DMS79 treated with DMSO at 0.1 percent for 48 hours (cell line): ENCODE data around the gene EBLN1.
A peak's percentile ranks its signal among the peaks of the same experiment; 100 is the strongest.

Experiments
- DNase-seq: peaks from one replicate; lab custom pipeline; 2025; lab: John Stamatoyannopoulos, UW

EBLN1 gene

DNA sequence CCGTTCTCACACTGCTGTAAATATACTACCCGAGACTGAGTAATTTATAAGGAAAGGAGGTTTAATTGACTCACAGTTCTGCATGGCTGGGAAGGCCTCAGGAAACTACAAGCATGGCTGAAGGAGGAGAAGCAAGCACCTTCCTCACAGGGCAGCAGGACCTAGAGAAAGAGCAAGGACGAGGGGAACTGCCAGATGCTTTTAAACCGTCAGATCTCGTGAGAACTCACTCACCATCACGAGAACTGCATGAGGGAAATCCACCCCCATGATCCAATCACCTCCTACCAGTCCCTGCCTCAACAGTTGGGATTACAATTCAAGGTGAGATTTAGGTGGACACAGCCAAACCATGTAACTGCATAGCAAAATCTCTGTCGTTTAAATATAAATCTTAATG is at the start of gene EBLN1:
TSS of gene EBLN1 (minus strand) at position 174 of the 400 bp plus-strand sequence. CDS start 8,032 bp downstream, outside the sequence.
- no peak for DNase-seq

DNA sequence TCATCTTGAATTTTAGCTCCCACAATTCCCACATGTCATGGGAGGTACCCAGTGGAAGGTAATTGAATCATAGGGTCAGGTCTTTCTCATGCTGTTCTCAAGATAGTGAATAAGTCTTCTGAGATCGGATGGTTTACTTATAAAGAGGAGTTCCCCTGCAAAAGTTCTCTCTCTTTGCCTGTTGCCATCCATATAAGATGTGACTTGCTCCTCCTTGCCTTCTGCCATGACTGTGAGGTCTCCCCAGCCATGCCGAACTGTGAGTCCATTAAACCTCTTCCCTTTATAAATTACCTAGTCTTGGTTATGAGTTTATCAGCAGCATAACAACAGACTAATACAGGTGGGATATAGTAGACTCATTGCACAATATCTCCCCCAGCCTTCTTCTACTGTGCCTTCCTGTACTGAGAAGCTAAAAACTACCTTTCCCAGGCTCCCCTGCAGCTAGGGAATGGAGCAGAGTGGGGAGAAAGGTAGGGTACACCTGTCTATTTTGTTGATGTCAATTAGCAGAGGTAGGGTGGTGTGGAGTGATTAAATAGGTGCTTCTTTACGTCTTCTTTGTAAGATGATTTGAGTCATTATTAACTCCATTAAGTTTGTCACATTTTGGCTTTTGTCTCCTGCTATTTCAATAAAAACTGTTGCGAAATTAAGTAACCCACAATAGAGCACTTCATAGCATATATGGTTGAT is 48.2 kb upstream of the EBLN1 start:
- no peak for DNase-seq

DNA sequence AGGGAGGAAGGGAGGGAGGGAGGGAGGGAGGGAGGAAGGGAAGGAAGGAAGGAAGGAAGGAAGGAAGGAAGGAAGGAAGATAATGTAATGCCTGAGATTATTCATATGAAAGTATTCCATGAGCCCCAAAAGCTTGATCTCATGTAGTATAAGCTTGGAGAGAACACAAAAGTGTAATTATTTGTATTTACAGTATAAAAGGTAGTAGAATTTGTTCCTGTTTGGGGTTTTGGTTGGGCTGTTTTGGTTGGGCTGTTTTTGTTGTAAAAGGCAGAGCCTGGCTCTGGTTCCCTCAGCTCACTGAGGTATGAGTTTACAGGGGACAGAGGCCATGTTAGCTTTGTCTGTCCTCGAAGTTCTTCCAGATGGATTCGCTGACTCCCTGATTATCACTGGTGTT is 45.3 kb upstream of the EBLN1 start:
- DNase-seq: no peak

DNA sequence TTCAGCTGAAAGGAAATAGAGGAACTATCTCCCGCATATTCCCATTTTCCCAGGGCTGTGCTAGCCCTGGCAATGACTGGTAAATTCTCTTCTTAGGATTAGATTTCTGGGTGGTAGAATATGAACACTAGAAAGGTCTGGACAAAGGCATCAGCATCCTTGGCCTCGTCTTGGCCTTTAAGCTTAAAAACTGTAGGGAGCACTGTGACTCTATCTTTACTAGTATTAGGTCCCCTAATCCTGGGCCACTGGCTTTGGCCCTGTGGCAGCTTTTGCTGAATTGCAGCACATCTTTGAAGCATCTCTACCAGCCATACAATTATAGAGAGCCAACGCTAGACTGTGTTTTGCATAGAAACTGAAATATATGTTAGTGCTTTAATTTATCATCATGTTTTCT is 41.5 kb upstream of the EBLN1 start:
- no peak for DNase-seq

DNA sequence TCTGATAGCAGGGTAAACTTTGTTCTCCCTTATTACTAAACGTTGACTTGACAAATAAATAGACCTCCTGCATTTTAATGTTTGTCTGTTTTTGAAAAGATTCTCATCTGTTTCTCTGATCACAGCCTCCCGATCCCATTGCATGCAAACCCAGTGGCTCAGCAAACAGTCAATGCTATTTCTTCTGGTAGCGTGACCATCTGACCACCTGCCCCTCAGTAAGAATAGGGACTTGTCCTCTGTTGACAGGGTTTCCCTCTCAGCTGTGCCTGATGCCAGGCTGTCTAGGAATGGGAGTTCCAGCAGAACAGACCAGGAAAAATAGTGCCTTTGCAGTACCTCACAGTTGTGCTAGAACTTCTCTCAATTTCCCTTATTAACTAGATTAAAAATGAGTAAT is 40.7 kb upstream of the EBLN1 start:
- DNase-seq: no peak

DNA sequence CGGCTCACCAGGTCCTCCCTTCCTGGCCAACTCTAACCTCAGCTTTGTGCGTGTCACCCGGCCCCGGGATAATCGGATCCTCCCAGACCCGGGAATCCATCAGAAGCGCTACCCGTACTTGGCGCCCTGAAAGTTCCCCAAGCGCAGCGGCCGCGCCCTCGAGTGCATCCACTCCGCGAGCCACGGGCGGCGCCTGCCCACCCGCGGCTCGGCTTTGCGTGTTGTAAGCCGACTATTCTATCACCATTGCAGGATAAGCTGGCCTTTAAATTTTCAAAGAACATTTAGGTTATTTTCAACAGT is 35.7 kb upstream of the EBLN1 start:
- no peak for DNase-seq

DNA sequence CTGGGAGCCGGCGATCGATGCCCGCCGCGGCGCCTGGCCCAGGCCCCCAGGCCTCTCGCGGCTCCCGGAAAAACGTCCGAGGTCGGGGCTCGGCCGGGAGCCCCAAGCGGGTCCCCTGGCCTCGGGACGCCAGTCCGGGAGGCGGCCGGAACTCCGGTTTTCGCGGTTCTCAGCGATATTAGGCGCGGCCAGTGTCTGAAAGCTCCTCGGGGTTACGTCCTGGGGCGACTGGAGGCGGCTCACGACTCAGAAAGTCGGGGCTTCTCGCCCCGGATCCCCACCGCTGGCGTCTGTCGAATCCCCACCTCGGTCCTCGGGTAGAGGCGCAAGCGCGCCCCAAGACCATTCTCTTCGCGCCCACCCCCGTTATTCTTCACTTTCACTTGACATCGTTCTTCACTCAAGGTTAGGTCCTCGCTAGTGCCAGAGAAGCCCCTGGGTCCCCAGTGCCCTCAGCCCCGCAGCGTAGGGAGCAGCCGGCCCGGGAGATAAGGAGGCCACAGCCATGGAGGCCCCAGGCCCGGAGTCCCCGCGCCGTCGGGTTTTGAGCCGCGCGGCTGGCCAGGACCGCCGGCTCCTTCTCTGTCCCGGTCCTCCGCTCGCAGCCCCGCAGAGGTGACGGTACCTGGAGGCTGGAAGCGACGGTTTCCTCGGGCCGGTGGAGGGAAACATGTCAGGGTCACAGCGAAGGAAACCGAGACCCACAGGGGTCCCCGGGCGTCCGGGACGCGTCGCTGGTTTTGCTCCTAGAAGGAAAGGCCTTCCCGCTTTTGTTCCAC is 35.2 kb upstream of the EBLN1 start:
- no peak for DNase-seq

DNA sequence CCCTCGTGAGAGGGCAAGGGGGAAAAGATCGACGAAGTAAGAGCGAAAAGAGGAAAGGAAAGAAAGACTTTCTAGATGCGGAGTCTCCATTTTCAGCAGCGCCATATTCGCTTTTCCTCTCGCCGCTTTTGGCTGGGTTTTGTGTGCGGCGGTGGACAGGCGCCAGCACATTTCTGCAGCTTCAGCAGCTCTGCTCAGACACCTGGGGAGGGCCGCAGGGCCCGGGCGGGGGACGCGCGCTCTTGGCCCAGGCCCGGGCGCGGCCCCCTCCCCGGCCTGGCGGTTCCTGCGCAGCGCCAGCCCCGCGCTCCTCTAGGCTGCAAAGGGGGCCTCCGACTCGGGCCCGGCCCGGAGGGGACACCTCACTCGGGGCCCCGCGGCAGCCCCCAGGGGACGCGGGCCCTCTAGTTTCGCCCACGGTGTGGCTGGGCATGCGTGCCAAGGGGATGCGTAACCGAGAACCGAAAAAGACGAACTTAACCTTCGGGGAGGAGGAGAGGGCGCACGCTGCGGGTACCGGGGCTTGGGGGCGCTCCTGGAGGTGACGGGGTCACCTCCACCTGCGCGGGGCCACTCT is 34.5 kb upstream of the EBLN1 start:
- DNase-seq: peak; percentile 23

DNA sequence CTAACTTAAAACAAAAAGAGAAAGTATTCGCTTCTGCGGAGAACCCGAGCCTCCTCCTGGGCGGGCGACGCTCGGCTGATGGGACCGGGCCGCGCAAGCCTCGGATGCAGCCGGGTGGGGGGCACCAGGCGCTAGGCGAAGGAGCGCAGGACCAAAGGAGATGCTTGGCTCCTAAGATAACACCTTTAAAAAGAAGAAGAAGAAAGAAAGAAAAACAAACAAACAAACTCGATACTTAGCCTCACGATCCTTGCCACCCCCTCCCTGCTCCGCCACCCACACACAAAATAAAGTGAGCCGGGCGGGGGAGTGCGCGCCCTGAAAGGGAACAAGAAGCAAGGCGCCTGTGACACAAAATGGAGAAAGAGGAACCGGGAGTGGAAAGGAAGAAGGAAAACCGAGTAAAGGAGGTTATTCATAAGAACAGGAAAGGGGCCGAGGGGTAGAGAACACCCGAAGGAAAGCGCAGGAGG is 34.0 kb upstream of the EBLN1 start:
- no peak for DNase-seq

DNA sequence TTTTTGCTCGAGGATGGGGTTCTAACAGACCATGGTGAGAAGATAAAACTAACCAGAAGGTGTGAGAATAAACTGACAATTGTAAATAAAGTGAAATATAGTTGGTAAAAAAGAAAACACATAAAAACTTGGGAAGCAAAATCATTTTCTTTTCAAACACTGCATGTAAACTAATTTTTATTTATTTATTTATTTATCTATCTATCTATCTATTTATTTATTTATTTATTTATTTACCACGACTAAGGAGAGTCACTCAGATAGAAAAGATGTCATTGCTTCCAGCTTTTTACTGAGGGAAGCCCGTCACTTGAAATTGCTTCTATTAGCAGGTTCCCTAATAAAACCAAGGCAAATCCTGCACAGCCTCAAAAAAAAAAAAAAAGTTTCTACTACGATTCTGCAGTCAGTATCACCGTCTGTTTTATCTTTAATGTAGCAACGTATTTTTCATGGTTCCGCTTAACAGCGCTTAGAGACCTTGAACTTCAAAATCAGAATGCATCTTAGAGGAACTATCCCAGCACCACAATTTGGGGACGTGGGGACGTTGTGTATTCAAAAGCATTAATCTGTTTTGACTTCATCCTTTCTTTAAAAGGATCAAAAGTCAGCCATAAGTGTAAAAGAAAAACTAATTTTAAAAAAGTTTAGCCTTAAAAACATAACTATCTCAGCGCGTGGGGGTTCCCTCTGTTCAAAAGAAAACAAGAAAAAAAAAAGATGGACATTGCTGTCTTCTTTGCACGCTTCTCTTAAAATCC is 33.3 kb upstream of the EBLN1 start:
- peak; percentile 6 for DNase-seq

DNA sequence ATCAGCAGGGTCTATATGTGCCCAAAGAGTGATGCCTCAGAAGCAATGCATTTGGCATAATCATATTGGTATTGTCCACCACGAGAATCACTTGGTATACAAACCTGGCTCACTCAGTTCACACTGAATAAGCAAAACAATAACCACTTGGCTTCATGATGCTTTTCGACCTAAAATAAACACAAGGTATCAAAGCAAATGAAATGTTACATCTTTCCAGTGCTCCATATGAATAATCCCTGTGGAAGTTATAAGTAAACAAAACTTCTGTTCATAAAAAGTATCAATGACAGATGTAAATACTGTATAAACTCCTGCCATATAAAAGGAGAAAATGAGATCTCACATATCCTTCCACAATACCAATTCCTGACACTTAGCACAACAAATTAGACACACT is 29.8 kb upstream of the EBLN1 start:
- DNase-seq: no peak

DNA sequence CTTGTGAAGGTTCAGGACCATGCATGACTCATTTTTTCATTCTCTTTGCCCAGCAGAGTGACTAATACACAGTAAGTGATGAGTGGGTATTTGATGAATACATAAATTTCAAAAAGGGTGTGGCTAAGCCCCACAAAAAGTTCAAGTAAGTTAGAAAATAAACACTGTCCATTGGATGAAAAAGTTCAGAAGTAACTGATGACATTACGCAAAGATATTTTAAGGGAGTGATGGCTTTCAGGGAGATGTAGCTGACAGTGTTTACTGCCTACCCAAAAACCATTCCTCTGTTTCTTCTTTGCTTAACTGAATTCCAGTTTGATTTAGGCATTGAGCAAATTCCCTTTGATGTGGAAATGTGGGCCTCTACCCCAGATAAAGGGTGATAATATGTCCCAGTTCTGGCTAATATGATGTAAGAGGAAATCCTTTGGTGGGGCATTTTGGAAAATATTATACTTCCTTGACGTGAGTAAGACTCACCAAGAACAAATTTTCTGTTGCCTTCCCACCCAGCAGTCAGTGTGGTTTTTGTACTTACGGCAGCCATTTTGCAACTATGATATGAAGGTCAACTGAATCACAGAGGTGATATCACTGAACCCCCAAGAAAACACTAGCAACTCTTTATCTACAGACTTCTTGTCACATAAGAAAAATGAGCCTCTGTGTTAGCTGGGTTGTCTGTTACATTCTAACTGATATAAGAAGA is 29.0 kb upstream of the EBLN1 start:
- DNase-seq: no peak

DNA sequence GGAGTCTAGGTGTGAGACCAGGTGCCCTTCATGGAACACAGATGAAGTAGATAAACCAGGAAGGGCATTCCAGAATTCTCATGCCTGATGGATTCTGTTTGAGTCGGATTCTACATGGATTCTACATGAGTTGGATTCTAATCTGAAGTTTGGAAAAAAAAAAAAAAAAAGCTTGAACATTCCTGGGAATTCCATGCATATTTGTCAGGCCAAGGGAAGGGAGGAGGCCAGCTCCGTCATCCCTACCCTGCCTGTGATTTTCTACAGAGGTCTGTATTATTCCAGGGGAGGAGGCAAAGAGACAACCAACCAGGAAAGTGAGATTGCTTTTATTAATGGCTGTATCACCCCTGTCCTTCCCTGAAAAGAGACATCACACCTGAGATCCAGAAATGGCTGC is 27.8 kb upstream of the EBLN1 start:
- DNase-seq: no peak

DNA sequence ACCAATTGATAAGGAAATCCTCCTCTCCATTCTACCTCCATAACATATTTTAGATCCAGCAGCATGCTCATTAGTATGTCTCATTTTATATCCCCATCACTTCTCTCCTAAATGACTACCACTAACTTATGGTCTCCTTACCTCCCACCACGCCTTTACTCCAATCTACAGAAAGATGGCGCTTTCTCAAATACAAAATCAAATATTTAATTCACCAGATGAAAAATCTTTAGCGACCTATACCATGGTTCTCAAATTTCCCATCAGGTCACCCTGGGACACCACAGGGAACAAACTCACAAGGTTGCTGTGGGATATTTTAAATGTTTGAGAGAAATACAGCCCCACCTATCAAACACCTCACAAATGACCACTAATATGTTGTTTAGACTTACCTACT is 27.0 kb upstream of the EBLN1 start:
- DNase-seq: no peak

DNA sequence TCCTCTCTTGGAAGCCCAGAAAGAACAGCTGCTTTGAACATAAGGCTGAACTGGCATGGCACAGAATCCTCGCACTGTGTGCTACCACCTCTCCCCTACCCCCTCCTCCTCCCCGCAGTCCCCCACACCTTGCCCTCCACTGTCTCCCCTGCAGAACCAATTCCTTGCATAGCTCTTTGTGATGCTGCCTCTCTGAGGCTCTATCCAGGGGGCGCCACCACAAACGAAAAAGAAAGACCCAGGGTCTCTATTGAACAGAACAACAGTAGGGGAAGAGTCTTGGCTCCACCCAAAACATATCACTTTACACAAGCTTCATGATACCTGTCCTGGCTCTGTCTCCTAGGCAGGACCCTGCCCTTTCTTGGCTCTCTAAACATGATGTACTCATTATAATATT is 26.2 kb upstream of the EBLN1 start:
- DNase-seq: no peak

DNA sequence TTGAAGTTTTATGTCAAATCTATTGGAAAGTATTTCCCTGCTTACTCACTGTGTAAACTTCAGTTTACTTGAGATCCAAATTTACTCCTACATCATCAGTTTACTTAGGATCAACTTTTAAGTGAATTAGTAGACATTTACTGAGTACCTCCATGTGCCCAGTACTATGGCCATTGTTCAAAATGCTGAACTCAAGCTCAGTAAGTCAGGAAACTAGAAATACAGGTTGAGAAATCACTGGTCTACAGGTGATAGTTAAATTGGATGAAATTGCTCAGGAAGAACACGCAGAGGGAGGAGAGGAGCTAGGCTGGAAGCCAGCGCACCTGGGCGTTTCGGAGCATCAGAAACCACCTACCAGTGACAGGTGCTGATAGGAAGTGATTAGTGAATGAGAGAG is 25.5 kb upstream of the EBLN1 start:
- no peak for DNase-seq

DNA sequence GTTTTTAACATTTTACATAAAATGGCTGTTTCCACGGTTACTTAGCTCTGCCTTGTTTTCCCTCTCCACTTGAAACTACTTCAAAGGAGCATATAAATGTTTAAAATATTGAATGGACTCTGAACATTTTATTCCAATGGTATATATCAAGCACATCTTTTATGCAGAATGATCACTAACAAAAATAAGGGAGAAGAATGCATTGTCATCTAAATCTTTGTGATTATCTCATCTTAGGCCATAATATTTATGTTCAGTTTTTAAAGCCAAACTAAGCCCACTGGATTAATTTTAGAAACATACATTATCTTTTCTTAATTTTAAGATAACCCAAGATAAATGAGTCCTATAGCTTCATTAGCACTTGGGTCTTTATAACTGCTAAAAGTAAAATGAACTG is 13.4 kb upstream of the EBLN1 start:
- DNase-seq: no peak

DNA sequence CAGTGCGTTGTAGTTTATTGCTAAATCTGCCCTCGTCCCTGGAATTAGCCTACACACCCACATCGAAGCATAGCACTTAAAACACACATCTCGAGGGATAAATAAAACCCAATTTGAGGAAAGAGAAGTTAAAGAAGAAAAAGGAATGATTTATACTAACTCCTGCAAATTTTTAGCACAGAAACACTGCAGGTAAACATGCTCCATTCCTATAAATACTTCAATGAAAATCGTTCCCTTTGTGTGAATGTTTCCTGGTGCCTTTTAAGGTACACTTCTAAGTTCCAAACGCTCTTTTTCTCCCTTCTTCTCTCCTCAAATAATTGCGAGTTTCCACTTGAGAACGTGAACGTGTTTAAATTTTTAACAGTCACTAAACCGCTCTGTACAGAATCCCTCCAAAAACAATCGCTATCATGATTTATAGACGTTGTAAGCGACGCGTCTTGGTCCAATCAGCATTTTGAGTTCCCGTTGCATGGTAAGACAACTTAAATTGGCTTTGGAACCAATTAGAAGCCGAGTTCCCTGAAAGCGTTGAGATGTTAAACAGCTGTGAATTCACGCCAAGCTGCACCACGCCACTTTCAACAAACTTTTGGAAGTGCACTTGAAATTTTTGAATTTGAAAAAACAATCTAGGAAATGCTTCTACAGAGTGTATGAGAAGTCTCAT is 12.5 kb upstream of the EBLN1 start:
- DNase-seq: peak; percentile 62

DNA sequence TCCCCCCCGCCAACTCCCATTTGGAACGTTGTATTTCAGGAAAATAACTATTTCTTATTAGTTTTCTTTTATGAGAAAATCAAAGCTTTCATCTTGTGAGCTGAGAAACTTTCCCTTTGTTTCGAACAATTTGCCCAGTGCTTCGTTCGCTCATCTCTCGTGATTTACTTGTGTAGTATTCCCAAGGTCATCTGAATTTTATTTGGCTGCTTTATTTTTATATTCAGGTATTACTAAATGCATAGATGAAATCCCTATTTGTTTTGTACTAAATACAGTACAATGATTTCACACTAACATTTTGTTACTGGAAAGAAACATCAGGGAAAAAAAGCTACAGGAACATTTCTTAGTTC is 12.0 kb upstream of the EBLN1 start:
- no peak for DNase-seq

DNA sequence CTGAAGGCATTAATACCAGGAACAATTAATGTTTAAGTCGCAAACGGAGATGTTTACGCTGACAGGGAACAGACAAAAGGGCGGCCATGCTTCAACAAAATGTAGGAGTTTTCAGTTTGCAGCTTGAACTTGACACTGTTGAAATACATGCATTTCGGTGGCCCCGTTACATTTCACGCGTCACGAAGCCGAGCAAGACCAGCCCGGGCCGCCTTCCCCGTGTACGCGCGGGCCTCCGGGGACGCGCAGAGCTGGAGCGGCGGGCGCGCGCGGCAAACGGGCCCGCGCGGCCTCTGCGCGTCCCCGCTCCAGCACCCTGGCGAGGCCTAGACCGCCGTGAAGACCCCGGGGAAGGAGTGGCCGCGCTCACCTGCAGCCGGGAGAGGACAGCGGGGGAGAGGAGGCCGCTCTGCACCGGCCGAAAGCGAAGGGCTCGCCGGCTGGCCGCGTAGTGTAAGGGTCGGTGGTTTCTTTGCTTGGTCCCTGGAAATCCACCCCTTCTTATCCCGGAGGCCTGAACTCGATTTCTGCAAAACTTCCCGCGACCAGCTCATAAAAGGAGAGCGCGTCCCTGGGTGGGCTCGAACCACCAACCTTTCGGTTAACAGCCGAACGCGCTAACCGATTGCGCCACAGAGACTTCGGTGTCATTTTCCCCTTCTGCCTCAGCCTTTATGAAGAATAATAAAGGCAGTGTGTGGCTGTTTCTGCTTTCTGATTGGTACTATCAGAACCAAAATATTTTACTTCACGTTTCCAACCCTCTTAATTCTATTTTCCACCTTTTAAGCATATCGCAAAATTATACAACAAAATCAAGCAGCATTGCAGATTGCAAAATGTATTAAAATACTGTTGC is 11.4 kb upstream of the EBLN1 start:
- peak; percentile 67 for DNase-seq
